A549 (cell line): ENCODE measurements around the gene EEF1AKMT1.

Experiments used
- CBX2 ChIP-seq: fragments of 200-600 bp; sonication (generic); IDR thresholded peaks from 2 replicates; pipeline ENCODE4 v1.6.1; 2016; ENCODE audit warnings: low read depth, mild to moderate bottlenecking, borderline replicate concordance
- CTCF ChIP-seq: fragments of >200 bp; sonication (Bioruptor Twin); formaldehyde crosslinking; IDR thresholded peaks from 3 replicates; pipeline ENCODE4 v1.5.1; 2016
- NR3C1 ChIP-seq: fragments of >200 bp; sonication (Bioruptor Twin); formaldehyde crosslinking; IDR thresholded peaks from 3 replicates; pipeline ENCODE4 v1.6.1; 2017
- POLR2A ChIP-seq: IDR thresholded peaks from 2 replicates; pipeline ENCODE4 v1.6.1; 2012; ENCODE audit warnings: mild to moderate bottlenecking, low read length
- POLR2AphosphoS2 ChIP-seq: conservative IDR thresholded peaks from 2 replicates; pipeline ENCODE4 v1.6.1; 2012; ENCODE audit warnings: low read length, improper control_type of control experiment, inconsistent platforms
- RAD21 ChIP-seq, 2 experiments: fragments of >200 bp in 1 of 2; sonication (Bioruptor Twin) in 1 of 2; formaldehyde crosslinking in 1 of 2; IDR thresholded peaks in 1 of 2; conservative IDR thresholded peaks in 1 of 2; 2 replicates in 1 of 2; 3 replicates in 1 of 2; pipeline ENCODE4 v1.6.1; 2012 to 2018; ENCODE audit warnings: inconsistent platforms in 1 of 2
- RARB ChIP-seq: fragments of 250-450 bp; sonication (Bioruptor Pico); IDR thresholded peaks from 2 replicates; pipeline ENCODE4 v1.8.0; 2021; ENCODE audit warnings: mild to moderate bottlenecking, moderate library complexity
- REST ChIP-seq: fragments of 200-600 bp; sonication (generic); IDR thresholded peaks from 2 replicates; pipeline ENCODE4 v1.6.1; 2016; ENCODE audit warnings: antibody characterized with exemption, mild to moderate bottlenecking, moderate library complexity
- TF ChIP-seq, protein P1 (sequence below): fragments of 250-450 bp; sonication (Bioruptor Pico); IDR thresholded peaks from 2 replicates; pipeline ENCODE4 v1.5.0; 2021; ENCODE audit warnings: mild to moderate bottlenecking, moderate library complexity, borderline replicate concordance

DNA sequence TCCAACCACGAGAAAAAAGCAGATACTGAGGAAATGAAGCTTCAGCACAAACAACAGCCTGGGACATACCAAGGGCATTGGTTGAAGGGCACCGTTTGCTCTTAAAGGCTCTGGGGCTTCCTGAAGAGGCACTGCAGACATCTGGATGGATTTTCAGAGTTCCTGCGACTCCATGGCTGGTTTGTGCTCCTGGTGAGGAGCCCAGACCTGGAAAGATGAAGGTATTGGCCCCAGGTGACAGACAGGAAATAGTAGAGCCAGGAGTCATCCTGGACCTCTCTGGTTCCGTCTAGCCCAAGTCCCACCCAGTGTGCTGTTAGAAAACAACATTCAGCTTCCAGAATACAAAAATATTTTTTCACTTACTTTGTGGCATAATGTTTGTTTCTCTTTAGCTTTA, 64.0 kb downstream of the EEF1AKMT1 start:
- TF ChIP-seq CTCF (no peak), RAD21 (conservative IDR thresholded peaks at IDR 0.05 in 1 of 2, IDR thresholded peaks at IDR 0.05 in 1 of 2) (no peak), POLR2AphosphoS2 (no peak), POLR2A (no peak), NR3C1 (no peak), CBX2 (no peak), REST (no peak), RARB (no peak)
- TF ChIP-seq, protein P1, sequence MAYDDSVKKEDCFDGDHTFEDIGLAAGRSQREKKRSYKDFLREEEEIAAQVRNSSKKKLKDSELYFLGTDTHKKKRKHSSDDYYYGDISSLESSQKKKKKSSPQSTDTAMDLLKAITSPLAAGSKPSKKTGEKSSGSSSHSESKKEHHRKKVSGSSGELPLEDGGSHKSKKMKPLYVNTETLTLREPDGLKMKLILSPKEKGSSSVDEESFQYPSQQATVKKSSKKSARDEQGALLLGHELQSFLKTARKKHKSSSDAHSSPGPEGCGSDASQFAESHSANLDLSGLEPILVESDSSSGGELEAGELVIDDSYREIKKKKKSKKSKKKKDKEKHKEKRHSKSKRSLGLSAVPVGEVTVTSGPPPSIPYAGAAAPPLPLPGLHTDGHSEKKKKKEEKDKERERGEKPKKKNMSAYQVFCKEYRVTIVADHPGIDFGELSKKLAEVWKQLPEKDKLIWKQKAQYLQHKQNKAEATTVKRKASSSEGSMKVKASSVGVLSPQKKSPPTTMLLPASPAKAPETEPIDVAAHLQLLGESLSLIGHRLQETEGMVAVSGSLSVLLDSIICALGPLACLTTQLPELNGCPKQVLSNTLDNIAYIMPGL (CRISPR knock-in tag): no peak
